CD4-positive, alpha-beta T cell (primary cell): ENCODE measurements around the gene COL16A1. TPM values are rescaled to one million over a fixed set of nuclear protein-coding genes. Genes with fewer than 3 reads are reported as not detected.
A peak's percentile ranks its signal among the peaks of the same experiment; 100 is the strongest.

Experiments used
- ATAC-seq: fragments of 200-7000 bp; cut with Tn5 transposase; one replicate; pipeline ENCODE4 v1.10.0; 2022; ENCODE audit warnings: mild to moderate bottlenecking; ENCODE audit not compliant: poor library complexity
- CTCF ChIA-PET: fragments of 350-600 bp; sonication (Branson Sonifier 250); formaldehyde crosslinking; loops from one replicate; lab custom pipeline; 2021; ENCODE audit warnings: antibody characterized with exemption, inconsistent platforms; lab: Charles Lee
- POLR2A ChIA-PET: fragments of 350-600 bp; sonication (Branson Sonifier 250); formaldehyde crosslinking; loops from one replicate; lab custom pipeline; 2021; ENCODE audit warnings: antibody characterized with exemption, inconsistent platforms; lab: Charles Lee
- DNase-seq, 14 experiments: peaks; one replicate each; pipeline ENCODE4 v3.0.0-alpha.2; 2013 to 2020; ENCODE audit warnings: mixed read lengths in 2 of 14
- H3K27ac ChIP-seq, 2 donors: one replicate each; pipeline versions ENCODE4 v1.5.1 to v1.7.0; 2013; ENCODE audit warnings: low read length in 2 of 2, low read depth in 1 of 2, mild to moderate bottlenecking in 1 of 2
- H3K27me3 ChIP-seq, 2 experiments: 1 replicate in 1 of 2; 2 replicates in 1 of 2; pipeline versions ENCODE4 v1.6.1 to v1.7.0; 2013; ENCODE audit warnings: low read length in 2 of 2, control low read depth in 1 of 2, mild to moderate bottlenecking in 1 of 2, moderate library complexity in 1 of 2; ENCODE audit not compliant: insufficient read depth in 2 of 2, control insufficient read depth in 1 of 2
- H3K36me3 ChIP-seq: one replicate; pipeline ENCODE4 v1.6.1; 2013; ENCODE audit warnings: low read length, control low read depth; ENCODE audit not compliant: insufficient read depth
- H3K4me1 ChIP-seq: one replicate; pipeline ENCODE4 v1.6.1; 2013; ENCODE audit warnings: low read length, control low read depth; ENCODE audit not compliant: insufficient read depth
- H3K4me3 ChIP-seq: one replicate; pipeline ENCODE4 v1.5.1; 2013; ENCODE audit warnings: mild to moderate bottlenecking, low read length, moderate library complexity
- H3K9me3 ChIP-seq, 2 experiments: 1 replicate in 1 of 2; 2 replicates in 1 of 2; pipeline versions ENCODE4 v1.6.1 to v1.7.0; 2013; ENCODE audit warnings: low read length in 2 of 2, mild to moderate bottlenecking in 2 of 2, control low read depth in 1 of 2, moderate library complexity in 1 of 2; ENCODE audit not compliant: control insufficient read depth in 1 of 2, insufficient read depth in 1 of 2
- H3K27ac Mint-ChIP-seq: one replicate; pipeline ENCODE4 v1.8.0; 2020; ENCODE audit warnings: mixed read lengths
- H3K27me3 Mint-ChIP-seq: one replicate; pipeline ENCODE4 v1.8.0; 2021; ENCODE audit warnings: mixed read lengths
- H3K36me3 Mint-ChIP-seq: one replicate; pipeline ENCODE4 v1.8.0; 2021; ENCODE audit warnings: low read depth, mixed read lengths
- H3K4me1 Mint-ChIP-seq: one replicate; pipeline ENCODE4 v1.8.0; 2021; ENCODE audit warnings: low read depth, mixed read lengths
- H3K4me3 Mint-ChIP-seq: one replicate; pipeline ENCODE4 v1.8.0; 2020; ENCODE audit warnings: mild to moderate bottlenecking, mixed read lengths
- H3K9me3 Mint-ChIP-seq: one replicate; pipeline ENCODE4 v1.8.0; 2020; ENCODE audit warnings: mixed read lengths
- CTCF ChIP-seq: fragments of 200-600 bp; IDR thresholded peaks from one replicate; pipeline ENCODE4 v1.8.0; 2022; ENCODE audit warnings: antibody characterized with exemption, mild to moderate bottlenecking
- intact Hi-C, 2 experiments: fragments of 100-400 bp; cut with DNase I in 1 of 2; cut with micrococcal nuclease in 1 of 2; formaldehyde crosslinking; loops; one replicate each; pipeline versions ENCODE4 v1.15.1 to v1.9.0; 2023 to 2025; cut with DNase I, micrococcal nuclease
- total RNA-seq, 174 experiments: library from RNA in 2 of 174; stranded (reverse) in 2 of 174; gene quantifications; one replicate each; pipeline ENCODE4 v1.2.3 and lab custom pipeline; 2021 to 2026

Gene COL16A1
- total RNA-seq, 2 experiments from 2014 or later, result not detected

DNA sequence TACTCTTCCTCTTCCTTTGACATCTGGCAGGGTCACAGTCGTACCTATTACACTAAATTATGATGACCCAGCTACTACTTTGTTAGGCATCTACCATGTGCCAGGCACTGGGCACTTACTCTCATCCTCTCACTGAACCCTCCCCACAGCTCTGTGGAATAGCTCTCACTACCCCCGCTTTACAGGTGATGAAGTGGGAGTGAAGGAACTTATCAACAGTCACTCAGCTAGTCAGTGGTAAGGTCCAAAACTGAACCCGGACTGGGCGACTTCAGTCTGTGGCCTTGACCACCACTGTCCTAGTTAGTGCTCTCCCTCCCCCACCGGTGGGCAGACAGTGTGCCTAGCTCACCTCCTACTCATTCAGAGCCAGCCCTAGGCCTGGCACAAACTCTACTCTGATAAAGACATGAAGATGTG, 48.0 kb upstream of the COL16A1 start:
- H3K27me3 Mint-ChIP-seq, result no peaks in the 10 kb centered on the region
- DNase-seq, result no peak
- H3K36me3 ChIP-seq, result no peaks in the 10 kb centered on the region
- intact Hi-C loops, result no loop called here
- no peak overlapping the region for H3K4me3 Mint-ChIP-seq
- CTCF ChIA-PET, result no interaction called here
- H3K4me1 ChIP-seq, result peaks cover 23% of the 10 kb centered on the region
- H3K27ac Mint-ChIP-seq, result no peak overlapping the region
- no peaks in the 10 kb centered on the region for H3K36me3 Mint-ChIP-seq
- H3K4me3 ChIP-seq, result no peak overlapping the region
- no peak for TF ChIP-seq CTCF
- no peak overlapping the region for H3K27ac ChIP-seq
- H3K9me3 ChIP-seq, result no peaks in the 10 kb centered on the region
- peaks cover 13% of the 10 kb centered on the region for H3K4me1 Mint-ChIP-seq
- POLR2A ChIA-PET, result no interaction called here
- no peaks in the 10 kb centered on the region for H3K9me3 Mint-ChIP-seq
- no peak for ATAC-seq
- no peaks in the 10 kb centered on the region for H3K27me3 ChIP-seq

DNA sequence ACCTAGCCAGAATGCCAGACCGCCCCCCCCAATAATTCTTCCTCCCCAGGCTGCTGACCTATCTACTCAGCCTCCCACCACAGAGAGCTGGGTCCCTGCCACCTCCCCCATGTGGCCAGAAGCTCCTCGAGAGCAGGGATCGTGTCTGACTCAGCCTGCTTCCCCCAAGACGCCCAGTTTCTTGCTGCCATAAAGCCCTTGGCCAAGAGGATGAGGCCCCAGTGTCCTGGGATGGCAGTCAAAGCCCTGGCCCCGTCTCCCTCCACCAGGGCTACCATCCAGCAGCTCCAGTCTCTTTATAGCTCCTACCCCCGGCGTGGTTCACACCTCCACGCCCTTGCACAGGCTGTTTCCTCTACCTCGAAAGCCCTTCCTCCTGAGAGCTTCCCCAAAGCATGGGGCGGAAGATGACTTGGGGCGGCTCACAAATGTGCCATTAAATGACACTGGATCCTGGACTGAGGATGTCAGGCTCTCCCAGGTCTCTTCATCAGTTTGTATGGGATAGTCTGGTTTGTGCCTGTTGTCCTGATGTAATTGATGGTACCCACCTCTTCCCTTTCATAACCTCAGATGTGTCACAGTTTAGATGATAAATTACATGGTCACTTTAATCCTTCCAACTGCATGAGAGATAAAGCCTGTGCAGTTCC, 47.2 kb upstream of the COL16A1 start:
- intact Hi-C loops, result no loop called here
- Histone ChIP-seq H3K4me3 (no peak overlapping the region), H3K36me3 (no peaks in the 10 kb centered on the region), H3K4me1 (peaks cover 27% of the 10 kb centered on the region), H3K27ac (no peak overlapping the region), H3K27me3 (no peaks in the 10 kb centered on the region), H3K9me3 (no peaks in the 10 kb centered on the region)
- DNase-seq, result peak in 6 of 14 experiments; percentile 6 to 70 (median 31)
- peak; percentile 59 for ATAC-seq
- ChIA-PET CTCF (no interaction called here), POLR2A (no interaction called here)
- Mint-ChIP-seq H3K36me3 (no peaks in the 10 kb centered on the region), H3K27ac (no peak overlapping the region), H3K9me3 (no peaks in the 10 kb centered on the region), H3K4me1 (peaks cover 13% of the 10 kb centered on the region), H3K4me3 (no peak overlapping the region), H3K27me3 (no peaks in the 10 kb centered on the region)
- TF ChIP-seq CTCF, result no peak

- Mint-ChIP-seq H3K4me3 (no peak overlapping the region), H3K27me3 (no peaks in the 10 kb centered on the region), H3K9me3 (no peaks in the 10 kb centered on the region), H3K36me3 (no peaks in the 10 kb centered on the region), H3K4me1 (peaks cover 13% of the 10 kb centered on the region), H3K27ac (no peak overlapping the region)
- H3K27me3 ChIP-seq, result no peaks in the 10 kb centered on the region
- intact Hi-C loops, result no loop called here
- ATAC-seq, result no peak
- H3K4me3 ChIP-seq, result no peak overlapping the region
- no peaks in the 10 kb centered on the region for H3K36me3 ChIP-seq
- no peaks in the 10 kb centered on the region for H3K9me3 ChIP-seq
- POLR2A ChIA-PET, result no interaction called here
- TF ChIP-seq CTCF, result no peak
- DNase-seq, result no peak
- CTCF ChIA-PET, result no interaction called here
- H3K4me1 ChIP-seq, result peaks cover 36% of the 10 kb centered on the region
- no peak overlapping the region for H3K27ac ChIP-seq
These were observed 46.2 kb upstream of the COL16A1 start for GRCh38 chr1:31749785-31750735.
